GM18498 (cell line): ENCODE data around the gene LDB3.

Experiments
- ATAC-seq: cut with Tn5 transposase; IDR thresholded peaks from one replicate; pipeline ENCODE4 v1.9.1; 2021; ENCODE audit warnings: mild to moderate bottlenecking, moderate library complexity; ENCODE audit not compliant: unreplicated experiment

The LDB3 gene

GRCh38 chr10:86650151-86650550 is 18.2 kb upstream of the LDB3 start:
- ATAC-seq = no peak

GRCh38 chr10:86651021-86651471 is 17.3 kb upstream of the LDB3 start:
- no peak for ATAC-seq

- no peak for ATAC-seq
These were observed 16.5 kb upstream of the LDB3 start for GRCh38 chr10:86651631-86652331.

- no peak for ATAC-seq
These were observed 15.7 kb upstream of the LDB3 start for GRCh38 chr10:86652361-86653202.

DNA sequence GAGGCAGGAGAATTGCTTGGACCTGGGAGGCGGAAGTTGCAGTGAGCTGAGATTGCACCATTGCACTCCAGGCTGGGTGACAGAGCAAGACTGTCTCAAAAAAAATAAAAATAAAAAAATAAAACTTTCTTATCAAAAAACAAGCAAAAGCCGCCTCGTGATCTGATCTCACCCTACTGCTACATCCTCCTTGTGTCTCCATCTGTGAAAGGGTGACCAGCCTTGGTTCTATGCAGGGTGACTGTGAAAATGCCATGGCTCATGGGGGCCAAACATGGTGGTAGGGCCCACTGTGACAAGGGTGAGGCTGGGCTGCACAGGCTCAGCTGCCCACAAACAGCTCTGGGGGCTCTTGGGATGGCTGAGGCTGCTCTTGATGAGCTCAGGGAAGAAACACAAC is 14.9 kb upstream of the LDB3 start:
- ATAC-seq = no peak

- no peak for ATAC-seq
These were observed 14.3 kb upstream of the LDB3 start for GRCh38 chr10:86653987-86654386.

- ATAC-seq = no peak
These were observed 13.7 kb upstream of the LDB3 start, which contains the start of gene OPN4 for GRCh38 chr10:86654411-86655172. Gene OPN4 (plus strand): TSS chr10:86654547. CDS start chr10:86654784, 237 bp downstream.

GRCh38 chr10:86655173-86655540 is 13.2 kb upstream of the LDB3 start:
- ATAC-seq = no peak

GRCh38 chr10:86655596-86655995 is 12.7 kb upstream of the LDB3 start:
- no peak for ATAC-seq

DNA sequence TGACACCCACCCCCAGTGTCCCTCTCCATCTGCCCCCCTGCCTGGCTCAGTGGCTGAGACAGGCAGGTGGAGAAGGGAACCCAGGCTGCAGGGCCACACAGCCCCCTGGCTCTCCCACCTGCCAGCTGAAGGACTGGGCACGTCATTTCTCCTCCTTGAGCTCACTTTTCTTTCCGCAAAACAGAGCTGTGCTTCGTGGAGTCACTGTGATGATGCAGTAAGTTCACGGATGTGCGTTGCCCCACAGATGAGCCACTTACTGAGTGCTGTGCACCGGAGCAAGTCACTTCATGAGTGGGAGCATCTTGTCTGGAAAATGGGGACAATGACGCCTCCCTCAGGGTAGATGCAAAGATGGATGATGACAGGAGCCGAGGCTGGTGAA is 11.3 kb upstream of the LDB3 start:
- no peak for ATAC-seq

DNA sequence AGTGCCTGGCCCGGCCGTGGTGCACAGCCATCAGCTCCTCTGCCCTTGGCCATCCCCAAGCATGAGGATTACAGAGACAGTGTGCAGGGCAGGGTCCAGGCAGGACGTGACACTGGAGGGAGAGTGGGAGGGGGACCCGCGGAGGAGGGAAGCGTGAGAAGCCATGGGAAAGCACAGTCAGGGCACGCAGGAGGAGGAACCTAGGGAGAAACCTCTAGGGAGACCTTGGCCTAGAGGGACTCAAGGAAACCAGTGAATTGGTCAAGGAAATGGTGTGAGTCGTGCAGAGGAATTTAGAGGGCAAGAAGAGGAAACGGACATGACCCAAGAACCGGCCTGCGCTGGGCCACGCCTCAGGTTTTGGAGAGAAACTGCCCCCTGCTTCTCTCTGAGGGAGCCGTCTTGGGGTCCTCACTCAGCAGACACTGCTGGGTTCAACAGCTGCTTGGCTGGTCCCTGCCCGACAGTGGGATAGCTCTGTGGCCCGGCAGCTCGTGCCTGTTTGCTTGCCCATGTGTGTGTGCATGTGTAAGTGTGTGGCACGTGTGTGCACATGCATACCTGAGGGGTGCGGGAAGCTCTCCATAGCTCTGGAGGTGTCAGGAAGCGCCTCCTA is 10.8 kb upstream of the LDB3 start:
- no peak for ATAC-seq

GRCh38 chr10:86658261-86658741 is 10.0 kb upstream of the LDB3 start:
- ATAC-seq = no peak

GRCh38 chr10:86658751-86659150 is 9.6 kb upstream of the LDB3 start:
- no peak for ATAC-seq

GRCh38 chr10:86659161-86659691 is 9.1 kb upstream of the LDB3 start:
- ATAC-seq = no peak

- no peak for ATAC-seq
These were observed 8.4 kb upstream of the LDB3 start for GRCh38 chr10:86659721-86660453.

DNA sequence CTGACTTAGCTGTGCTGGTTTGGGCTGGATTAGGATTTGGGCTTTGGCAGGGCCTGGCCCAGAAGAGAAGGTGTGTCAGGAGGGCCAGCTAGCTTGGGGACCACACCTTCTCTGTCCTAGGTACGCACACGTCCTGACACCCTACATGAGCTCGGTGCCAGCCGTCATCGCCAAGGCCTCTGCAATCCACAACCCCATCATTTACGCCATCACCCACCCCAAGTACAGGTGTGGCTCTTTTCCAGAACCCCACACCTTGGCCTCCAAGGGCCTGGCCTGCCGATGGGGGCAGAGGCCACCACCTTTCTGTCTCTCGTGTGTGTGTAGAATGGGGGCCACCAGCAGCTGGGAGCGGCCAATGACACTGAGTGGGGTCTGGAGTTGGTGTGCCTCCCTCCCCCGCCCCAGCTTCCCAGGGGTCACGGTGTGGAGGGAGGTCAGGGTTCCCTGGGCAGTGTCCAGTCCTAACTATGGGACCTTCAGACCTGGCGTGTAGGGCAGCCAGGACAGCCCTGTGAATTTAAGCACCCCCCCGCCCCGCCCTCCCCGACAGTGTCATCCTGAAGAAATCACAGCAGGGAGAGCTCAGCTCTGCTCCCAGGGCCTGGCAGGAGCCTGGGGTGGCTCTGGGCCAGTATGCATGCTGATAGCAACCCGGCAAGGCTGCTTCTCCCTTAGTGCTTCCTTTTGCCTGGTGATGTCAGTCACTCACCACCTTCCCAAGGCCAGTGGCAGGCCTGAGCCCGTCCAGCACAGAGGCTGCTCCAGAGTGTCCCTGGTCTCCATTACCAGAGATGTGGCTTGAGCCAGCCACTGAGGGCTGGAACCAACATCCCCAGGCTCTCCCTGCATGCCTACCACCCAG is 6.9 kb upstream of the LDB3 start:
- ATAC-seq = no peak

DNA sequence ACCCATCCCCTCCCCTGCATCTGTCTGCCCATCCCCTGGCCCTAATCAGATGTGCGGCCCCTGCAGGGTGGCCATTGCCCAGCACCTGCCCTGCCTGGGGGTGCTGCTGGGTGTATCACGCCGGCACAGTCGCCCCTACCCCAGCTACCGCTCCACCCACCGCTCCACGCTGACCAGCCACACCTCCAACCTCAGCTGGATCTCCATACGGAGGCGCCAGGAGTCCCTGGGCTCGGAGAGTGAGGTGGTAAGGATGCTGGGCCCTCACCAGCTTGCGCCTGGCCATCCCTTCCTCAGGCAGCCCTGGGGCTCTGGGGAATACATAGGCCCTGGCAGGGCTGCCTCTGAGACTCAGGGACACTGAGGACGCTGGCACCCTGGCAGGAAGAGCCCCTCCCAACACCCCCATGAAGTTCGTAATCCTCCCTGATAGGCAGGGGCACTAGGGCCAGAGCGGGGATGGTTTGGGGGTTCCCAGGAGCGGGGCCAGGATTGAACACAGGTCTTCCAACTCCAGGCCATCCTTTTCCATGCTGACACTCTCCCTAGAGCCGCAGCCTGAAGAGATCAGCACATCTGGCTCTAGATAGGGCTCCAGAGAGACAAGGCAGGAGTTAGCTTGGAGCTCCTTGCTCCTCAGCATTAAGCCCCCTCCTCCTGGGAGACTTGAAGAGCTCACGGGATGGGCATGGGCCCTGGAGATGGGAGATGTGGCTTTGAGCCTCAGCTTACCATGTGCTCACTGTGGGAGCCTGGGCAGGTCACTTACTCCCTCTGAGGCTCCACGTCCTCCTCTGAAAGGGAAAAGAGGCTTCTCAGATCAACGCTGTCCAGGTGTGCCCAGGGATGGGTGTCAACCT is 5.9 kb upstream of the LDB3 start:
- ATAC-seq = no peak

DNA sequence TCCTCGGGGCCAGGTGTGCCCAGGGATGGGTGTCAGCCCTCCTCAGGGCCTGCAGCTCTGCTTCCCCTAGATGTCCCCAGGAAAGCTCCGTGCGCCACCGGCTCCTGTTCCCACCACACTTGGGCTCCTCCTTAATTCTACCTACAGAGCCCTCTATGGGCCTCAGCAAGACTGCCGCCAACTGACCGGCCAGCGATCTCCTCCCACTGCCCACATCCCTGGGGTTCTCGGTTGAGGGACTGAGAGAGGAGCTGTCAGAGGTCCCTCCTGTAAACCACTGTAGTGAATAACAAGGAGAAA is 5.3 kb upstream of the LDB3 start:
- ATAC-seq = no peak
